A673 (cell line): ENCODE data around the gene TAX1BP3. TPM values are rescaled to one million over a fixed set of nuclear protein-coding genes. Genes with fewer than 3 reads are reported as not detected.
A peak's percentile ranks its signal among the peaks of the same experiment; 100 is the strongest.

Experiments
- BruUV-seq: library from RNA; stranded (reverse); fragments of 400-500 nt; replicated peaks from 2 replicates; lab custom pipeline; 2021; lab: Mats Ljungman, UMichigan
- CTCF ChIA-PET: fragments of 300-600 bp; sonication (Branson Sonifier 250); formaldehyde crosslinking; loops from one replicate; lab custom pipeline; 2022; ENCODE audit warnings: antibody characterized with exemption; lab: Charles Lee
- POLR2A ChIA-PET: fragments of 300-600 bp; sonication (Branson Sonifier 250); formaldehyde crosslinking; loops from one replicate; lab custom pipeline; 2022; ENCODE audit warnings: antibody characterized with exemption; ENCODE audit not compliant: low non-redundant PET; lab: Charles Lee
- DNase-seq: peaks from one replicate; pipeline ENCODE4 v3.0.0-alpha.2; 2015; ENCODE audit warnings: low spot score
- H3K27ac ChIP-seq: fragments of 200-600 bp; sonication (generic); 2 replicates; pipeline ENCODE4 v1.5.1; 2016; ENCODE audit warnings: mixed run types, low read depth, mild to moderate bottlenecking, mixed read lengths, antibody characterized with exemption, low read length; ENCODE audit not compliant: poor library complexity, severe bottlenecking
- H3K27me3 ChIP-seq: fragments of 200-600 bp; sonication (generic); replicated peaks from 2 replicates; pipeline ENCODE4 v1.6.1; 2017; ENCODE audit warnings: mixed run types, low read depth, mild to moderate bottlenecking, mixed read lengths, antibody characterized with exemption, low read length; ENCODE audit not compliant: insufficient read depth, poor library complexity
- H3K36me3 ChIP-seq: fragments of 200-600 bp; sonication (generic); 2 replicates; pipeline ENCODE4 v1.6.1; 2016; ENCODE audit warnings: mixed run types, mild to moderate bottlenecking, mixed read lengths, antibody characterized with exemption, low read length; ENCODE audit not compliant: insufficient read depth, poor library complexity, severe bottlenecking
- H3K4me1 ChIP-seq: fragments of 200-600 bp; sonication (generic); 2 replicates; pipeline ENCODE4 v1.6.1; 2017; ENCODE audit warnings: mixed run types, mild to moderate bottlenecking, mixed read lengths, antibody characterized with exemption, low read length; ENCODE audit not compliant: insufficient read depth, poor library complexity, severe bottlenecking
- H3K4me3 ChIP-seq: fragments of 200-600 bp; sonication (generic); 2 replicates; pipeline ENCODE4 v1.5.1; 2016; ENCODE audit warnings: low read depth, mixed run types, mild to moderate bottlenecking, mixed read lengths, low read length; ENCODE audit not compliant: poor library complexity, severe bottlenecking
- H3K9me3 ChIP-seq: fragments of 200-600 bp; sonication (generic); 2 replicates; pipeline ENCODE4 v1.6.1; 2016; ENCODE audit warnings: mixed run types, low read depth, mild to moderate bottlenecking, mixed read lengths, antibody characterized with exemption, low read length; ENCODE audit not compliant: poor library complexity, severe bottlenecking
- CTCF ChIP-seq: fragments of 300-800, 200-600 bp; sonication (generic); conservative IDR thresholded peaks from 2 replicates; pipeline ENCODE4 v1.5.1; 2017; ENCODE audit warnings: low read depth, mild to moderate bottlenecking, antibody characterized with exemption, low read length, moderate library complexity, mixed read lengths
- EZH2 ChIP-seq: fragments of 200-600 bp; sonication (generic); IDR thresholded peaks from 2 replicates; pipeline ENCODE4 v1.6.1; 2017; ENCODE audit warnings: borderline replicate concordance, low read depth, mild to moderate bottlenecking, mixed read lengths, antibody characterized with exemption, low read length; ENCODE audit not compliant: poor library complexity, severe bottlenecking
- intact Hi-C: fragments of 100-400 bp; cut with micrococcal nuclease; formaldehyde crosslinking; loops from one replicate; pipeline ENCODE4 v1.10.0; 2022; ENCODE audit not compliant: unreplicated experiment
- total RNA-seq: library from RNA; stranded (reverse); gene quantifications from 2 replicates; pipeline ENCODE4 v1.2.3, GENCODE V29; 2021

TAX1BP3 gene
- total RNA-seq, 1 experiment from 2014 or later: 92.5 TPM

- no peaks in the 10 kb centered on the region for H3K9me3 ChIP-seq
- ChIA-PET CTCF (interaction anchor here (0.8 to 1.0 kb wide), 2 partner anchors 278 to 588 kb away, joined by 3 to 5 read pairs; no protein-coding TSS in a partner anchor), POLR2A (interaction anchor here (0.6 kb wide), 2 partner anchors 28 to 597 kb away, joined by 3 to 8 read pairs; no protein-coding TSS in a partner anchor)
- BruUV-seq: no TSS peak
- TF ChIP-seq CTCF: no peak
- no peak for TF ChIP-seq EZH2
- peak within 1 kb of the TSS; percentile 94 for H3K4me3 ChIP-seq
- DNase-seq: peak; percentile 98
- intact Hi-C loops: no loop called here
- no peaks in the 10 kb centered on the region for H3K36me3 ChIP-seq
- peak within 1 kb of the TSS; percentile 94 for H3K27ac ChIP-seq
- H3K27me3 ChIP-seq: no peaks in the 10 kb centered on the region
- H3K4me1 ChIP-seq: no peaks in the 10 kb centered on the region
These were observed 32.0 kb downstream of the TAX1BP3 start, which contains the start of the genes CTNS and SHPK for GRCh38 chr17:3636154-3636907. CTNS (plus strand) TSS chr17:3636760; CDS start chr17:3640207, 3,447 bp downstream. SHPK (minus strand) TSS chr17:3636250; CDS start chr17:3636219, 31 bp downstream.

GRCh38 chr17:3635474-3636153 lies 32.8 kb downstream of the TAX1BP3 start:
- no TSS peak for BruUV-seq

GRCh38 chr17:3632287-3632686 lies 36.1 kb downstream of the TAX1BP3 start:
- Histone ChIP-seq H3K27ac (no peak overlapping the region), H3K27me3 (no peaks in the 10 kb centered on the region), H3K4me1 (no peaks in the 10 kb centered on the region), H3K9me3 (no peaks in the 10 kb centered on the region), H3K36me3 (peaks cover 7% of the 10 kb centered on the region), H3K4me3 (no peak overlapping the region)
- TF ChIP-seq EZH2 (no peak), CTCF (no peak)
- intact Hi-C loops: no loop called here
- CTCF ChIA-PET: no interaction called here
- no TSS peak for BruUV-seq
- DNase-seq: no peak
- POLR2A ChIA-PET: no interaction called here

More at GRCh38 chr17:3635474-3636153, 32.8 kb downstream of the TAX1BP3 start:
- H3K27ac ChIP-seq: peak overlapping the region; percentile 94
- ChIA-PET CTCF (no interaction called here), POLR2A (interaction anchor here (0.6 kb wide), 1 partner anchor 596 kb away, joined by 8 read pairs; no protein-coding TSS in a partner anchor)
- intact Hi-C loops: no loop called here
- H3K4me3 ChIP-seq: peak overlapping the region; percentile 94
- no peaks in the 10 kb centered on the region for H3K4me1 ChIP-seq
- TF ChIP-seq EZH2: no peak
- no peaks in the 10 kb centered on the region for H3K9me3 ChIP-seq
- no peaks in the 10 kb centered on the region for H3K27me3 ChIP-seq
- no peak for DNase-seq
- no peaks in the 10 kb centered on the region for H3K36me3 ChIP-seq
